ENCODE data around the gene PLAAT5. TPM values are rescaled to one million over a fixed set of nuclear protein-coding genes. Genes with fewer than 3 reads are reported as not detected.

Gene PLAAT5
- total RNA-seq, 1 donor from 2014 or later: 0.06 TPM

DNA sequence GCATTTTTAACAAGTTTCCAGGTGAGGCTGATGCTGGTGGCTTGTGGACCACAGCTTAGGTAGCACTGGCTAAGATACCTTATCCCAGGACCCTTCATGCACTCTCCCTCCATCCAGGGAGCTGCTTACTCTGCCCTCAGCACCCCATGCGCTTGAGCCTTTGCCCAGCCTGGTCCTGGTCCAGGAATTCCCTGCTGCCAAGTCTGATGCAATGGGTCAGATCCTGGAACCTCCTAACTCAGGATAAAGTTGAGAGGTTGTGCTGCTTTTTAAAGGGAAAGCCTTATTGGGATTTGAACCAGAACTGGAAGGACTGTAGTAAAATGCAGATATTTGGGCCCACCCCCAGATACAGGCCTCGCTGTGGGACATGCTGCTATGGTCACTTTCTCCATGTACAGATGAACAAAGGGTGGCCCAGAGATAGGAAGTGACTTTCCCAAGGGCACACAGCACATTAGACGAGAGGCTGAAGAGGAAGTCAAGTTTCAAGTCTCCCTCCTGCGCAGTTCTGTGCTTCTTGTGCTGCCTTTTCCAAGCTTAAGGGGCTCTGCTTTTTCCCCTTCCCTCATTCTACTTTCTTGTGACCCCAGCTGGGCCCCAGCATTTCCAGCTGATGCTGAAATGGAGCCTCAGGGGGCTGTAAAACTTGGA lies 14.1 kb upstream of the PLAAT5 start:
- DNase-seq (ENCODE audit: low read depth): no peak
- TF ChIP-seq, protein P1, sequence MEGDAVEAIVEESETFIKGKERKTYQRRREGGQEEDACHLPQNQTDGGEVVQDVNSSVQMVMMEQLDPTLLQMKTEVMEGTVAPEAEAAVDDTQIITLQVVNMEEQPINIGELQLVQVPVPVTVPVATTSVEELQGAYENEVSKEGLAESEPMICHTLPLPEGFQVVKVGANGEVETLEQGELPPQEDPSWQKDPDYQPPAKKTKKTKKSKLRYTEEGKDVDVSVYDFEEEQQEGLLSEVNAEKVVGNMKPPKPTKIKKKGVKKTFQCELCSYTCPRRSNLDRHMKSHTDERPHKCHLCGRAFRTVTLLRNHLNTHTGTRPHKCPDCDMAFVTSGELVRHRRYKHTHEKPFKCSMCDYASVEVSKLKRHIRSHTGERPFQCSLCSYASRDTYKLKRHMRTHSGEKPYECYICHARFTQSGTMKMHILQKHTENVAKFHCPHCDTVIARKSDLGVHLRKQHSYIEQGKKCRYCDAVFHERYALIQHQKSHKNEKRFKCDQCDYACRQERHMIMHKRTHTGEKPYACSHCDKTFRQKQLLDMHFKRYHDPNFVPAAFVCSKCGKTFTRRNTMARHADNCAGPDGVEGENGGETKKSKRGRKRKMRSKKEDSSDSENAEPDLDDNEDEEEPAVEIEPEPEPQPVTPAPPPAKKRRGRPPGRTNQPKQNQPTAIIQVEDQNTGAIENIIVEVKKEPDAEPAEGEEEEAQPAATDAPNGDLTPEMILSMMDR (conservative IDR thresholded peaks at IDR 0.05; ENCODE audit: low read depth, low read length): no peak
- H3K4me3 ChIP-seq (ENCODE audit: low read depth, low read length): no peak overlapping the region

DNA sequence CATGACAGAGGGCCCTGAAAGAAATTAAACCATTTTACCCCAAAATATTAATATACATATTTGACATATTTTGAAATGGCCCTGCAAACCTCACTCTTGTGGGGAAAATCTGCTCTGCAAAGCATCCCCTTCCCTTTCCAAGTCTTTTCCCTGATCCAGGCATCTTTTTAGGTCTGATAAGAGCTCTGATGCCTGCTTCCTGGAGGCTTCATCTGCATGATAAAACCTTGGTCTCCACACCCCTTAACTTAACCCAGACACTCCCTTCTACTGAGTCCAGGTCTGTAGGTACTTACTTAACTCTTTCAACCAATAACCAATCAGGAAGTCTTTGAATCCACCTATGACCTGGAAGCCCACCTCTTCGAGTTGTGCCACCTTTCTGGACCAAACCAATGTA lies 13.1 kb upstream of the PLAAT5 start:
- DNase-seq (ENCODE audit: low read depth): no peak
- TF ChIP-seq, protein P1 (conservative IDR thresholded peaks at IDR 0.05; ENCODE audit: low read depth, low read length): no peak
- no peak overlapping the region for H3K4me3 ChIP-seq (ENCODE audit: low read depth, low read length)

DNA sequence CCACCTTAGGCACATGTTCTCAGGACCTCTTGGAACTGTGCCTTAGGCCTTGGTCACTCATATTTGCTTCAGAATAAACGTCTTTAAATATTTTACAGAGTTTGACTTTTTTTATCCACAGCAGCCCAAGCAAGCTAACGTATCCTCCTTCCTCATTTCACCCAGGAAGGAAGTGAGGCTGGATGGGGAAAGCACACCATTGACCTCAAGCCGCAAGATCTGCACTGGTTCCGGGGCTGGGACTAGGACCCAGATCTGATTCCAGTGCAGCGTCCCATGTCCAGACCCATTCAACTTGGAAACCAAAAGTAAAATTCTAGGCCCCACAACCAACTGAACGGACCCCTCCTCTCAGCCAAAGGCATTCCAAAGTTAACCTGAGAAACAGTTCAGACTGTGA lies 12.5 kb upstream of the PLAAT5 start:
- H3K4me3 ChIP-seq (ENCODE audit: low read depth, low read length): no peak overlapping the region
- TF ChIP-seq, protein P1 (conservative IDR thresholded peaks at IDR 0.05; ENCODE audit: low read depth, low read length): no peak
- no peak for DNase-seq (ENCODE audit: low read depth)

DNA sequence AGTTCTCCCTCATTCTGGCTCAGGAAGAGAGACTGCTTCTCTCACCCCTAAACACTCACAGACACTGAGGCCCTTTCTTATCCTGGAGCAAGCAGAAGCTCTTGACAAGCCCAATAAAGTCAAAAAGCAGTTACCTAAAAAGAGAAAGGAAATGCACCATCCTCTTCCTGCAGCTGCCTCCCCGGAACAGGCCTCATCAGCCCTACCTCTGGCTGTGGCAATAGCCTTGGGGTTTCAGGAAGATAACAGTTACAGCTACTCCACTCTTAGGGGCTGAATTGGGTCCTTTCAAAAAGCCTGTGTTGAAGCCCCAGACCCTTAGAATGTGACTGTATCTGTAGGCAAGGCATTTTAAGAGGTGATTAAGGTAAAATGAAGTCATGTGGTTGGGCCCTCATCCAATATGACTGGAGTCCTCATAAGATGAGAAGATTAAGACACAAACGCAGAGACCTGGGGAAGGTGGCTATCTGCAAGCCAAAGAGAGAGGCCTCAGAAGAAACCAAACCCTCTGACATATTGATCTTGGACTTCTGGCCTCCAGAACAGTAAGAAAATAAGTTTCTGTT lies 11.4 kb upstream of the PLAAT5 start:
- H3K4me3 ChIP-seq (ENCODE audit: low read depth, low read length): no peak overlapping the region
- TF ChIP-seq, protein P1 (conservative IDR thresholded peaks at IDR 0.05; ENCODE audit: low read depth, low read length): no peak
- DNase-seq (ENCODE audit: low read depth): no peak

DNA sequence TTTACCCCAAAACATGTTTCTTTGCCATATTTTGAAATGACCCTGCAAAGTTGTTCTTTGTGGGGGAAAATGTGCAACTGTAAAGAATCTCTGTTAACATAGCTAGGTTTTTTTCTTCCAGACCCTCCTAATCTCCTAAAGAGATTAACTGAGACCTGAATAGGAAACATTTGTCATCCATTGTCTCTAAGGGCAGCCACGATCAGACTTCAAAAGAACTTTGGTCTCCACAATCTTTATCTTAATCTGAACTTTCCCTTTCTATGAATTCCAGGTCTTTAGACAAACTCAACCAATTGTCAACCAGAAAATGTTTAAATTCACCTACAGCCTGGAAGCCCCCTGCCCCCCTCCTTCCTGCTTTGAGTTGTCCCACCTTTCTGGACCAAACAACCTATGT lies 10.3 kb upstream of the PLAAT5 start:
- H3K4me3 ChIP-seq (ENCODE audit: low read depth, low read length): no peak overlapping the region
- no peak for DNase-seq (ENCODE audit: low read depth)
- TF ChIP-seq, protein P1 (conservative IDR thresholded peaks at IDR 0.05; ENCODE audit: low read depth, low read length): no peak

DNA sequence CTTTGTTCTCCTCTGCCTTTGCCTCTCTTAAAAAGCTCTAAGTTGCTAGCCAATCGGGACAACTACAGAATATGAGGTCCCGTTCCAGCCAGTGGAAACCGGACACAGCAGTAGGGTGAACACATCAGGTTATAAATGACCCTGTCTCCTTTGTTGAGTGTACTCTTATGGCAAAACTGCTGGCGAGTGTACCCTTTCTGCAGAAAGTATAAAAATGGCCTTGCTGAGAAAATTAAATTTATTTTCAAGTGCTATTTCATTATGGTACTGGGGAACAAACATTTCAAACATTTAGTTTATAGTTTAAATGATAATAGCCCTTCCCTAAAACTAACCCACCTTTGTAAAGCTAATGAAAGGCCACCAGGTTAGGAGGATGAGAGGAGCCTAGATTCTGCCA lies 8.9 kb upstream of the PLAAT5 start:
- TF ChIP-seq, protein P1 (conservative IDR thresholded peaks at IDR 0.05; ENCODE audit: low read depth, low read length): no peak
- H3K4me3 ChIP-seq (ENCODE audit: low read depth, low read length): no peak overlapping the region
- no peak for DNase-seq (ENCODE audit: low read depth)

DNA sequence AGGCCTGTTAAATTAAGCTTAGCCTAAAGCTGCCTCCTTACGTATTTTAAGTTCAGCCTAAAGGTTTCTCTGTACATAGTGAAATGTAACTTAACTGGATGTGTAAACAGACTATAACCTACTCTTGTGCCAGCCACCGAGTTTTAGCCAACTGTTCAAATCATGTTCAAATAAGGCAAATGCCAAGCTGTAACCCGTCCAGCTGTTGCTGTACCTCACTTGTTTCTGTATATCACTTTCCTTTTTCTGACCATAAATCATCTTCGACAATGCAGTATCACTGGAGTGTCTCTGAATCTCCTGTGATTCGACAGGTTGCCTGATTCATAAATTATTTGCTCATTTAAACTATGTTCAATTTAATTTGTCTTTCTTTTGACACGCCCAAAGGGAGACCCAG lies 4.0 kb upstream of the PLAAT5 start:
- TF ChIP-seq, protein P1 (conservative IDR thresholded peaks at IDR 0.05; ENCODE audit: low read depth, low read length): no peak
- H3K4me3 ChIP-seq (ENCODE audit: low read depth, low read length): no peak overlapping the region
- no peak for DNase-seq (ENCODE audit: low read depth)

Data from epithelial cell of proximal tubule (primary cell).